ENCODE data around the gene ABCE1.
"Not testable (repeated sequence)": the region's sequence is repeated elsewhere in the genome, so short reads cannot be mapped to it uniquely, and the experiment has no call there.

ABCE1 gene

DNA sequence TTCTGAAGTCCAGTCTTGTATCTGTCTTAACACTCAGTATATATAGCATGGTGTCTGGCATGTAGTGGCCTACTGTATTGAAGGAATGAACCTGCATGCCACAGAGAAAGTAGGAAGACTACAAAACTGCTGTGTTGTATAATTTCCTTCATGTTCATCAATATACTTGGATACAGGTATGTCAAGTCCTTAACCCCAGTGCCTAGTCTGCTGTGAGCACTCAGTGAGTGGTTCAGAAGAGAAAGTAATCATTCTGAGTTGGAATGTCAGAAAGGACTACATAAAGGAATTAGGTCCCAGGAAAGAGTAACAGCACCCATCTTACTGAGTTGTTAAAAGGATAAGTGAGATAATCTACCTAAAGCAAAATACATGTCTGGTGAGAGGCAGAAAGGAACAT, 32.0 kb downstream of the ABCE1 start:
- TF ChIP-seq FOXA1 (IDR thresholded peaks at IDR 0.05) (no peak), ARNT (IDR thresholded peaks at IDR 0.05) (no peak), TARDBP (IDR thresholded peaks at IDR 0.05) (no peak), SUZ12 (IDR thresholded peaks at IDR 0.05) (no peak), LEF1 (IDR thresholded peaks at IDR 0.05; ENCODE audit: borderline replicate concordance) (no peak), BHLHE40 (IDR thresholded peaks at IDR 0.05; ENCODE audit: borderline replicate concordance) (no peak), ELF4 (IDR thresholded peaks at IDR 0.05) (no peak), CTBP1 (IDR thresholded peaks at IDR 0.05; ENCODE audit: borderline replicate concordance) (no peak), FOXK2 (IDR thresholded peaks at IDR 0.05) (no peak), L3MBTL2 (conservative IDR thresholded peaks at IDR 0.05) (no peak), SP1 (IDR thresholded peaks at IDR 0.05) (no peak)
- TF ChIP-seq, protein P1, sequence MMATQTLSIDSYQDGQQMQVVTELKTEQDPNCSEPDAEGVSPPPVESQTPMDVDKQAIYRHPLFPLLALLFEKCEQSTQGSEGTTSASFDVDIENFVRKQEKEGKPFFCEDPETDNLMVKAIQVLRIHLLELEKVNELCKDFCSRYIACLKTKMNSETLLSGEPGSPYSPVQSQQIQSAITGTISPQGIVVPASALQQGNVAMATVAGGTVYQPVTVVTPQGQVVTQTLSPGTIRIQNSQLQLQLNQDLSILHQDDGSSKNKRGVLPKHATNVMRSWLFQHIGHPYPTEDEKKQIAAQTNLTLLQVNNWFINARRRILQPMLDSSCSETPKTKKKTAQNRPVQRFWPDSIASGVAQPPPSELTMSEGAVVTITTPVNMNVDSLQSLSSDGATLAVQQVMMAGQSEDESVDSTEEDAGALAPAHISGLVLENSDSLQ (IDR thresholded peaks at IDR 0.05), result no peak
- POLR2A ChIA-PET, result no interaction called here
- DNase-seq (ENCODE audit: extremely low spot score), result no peak
- CTCF ChIA-PET, result no interaction called here

DNA sequence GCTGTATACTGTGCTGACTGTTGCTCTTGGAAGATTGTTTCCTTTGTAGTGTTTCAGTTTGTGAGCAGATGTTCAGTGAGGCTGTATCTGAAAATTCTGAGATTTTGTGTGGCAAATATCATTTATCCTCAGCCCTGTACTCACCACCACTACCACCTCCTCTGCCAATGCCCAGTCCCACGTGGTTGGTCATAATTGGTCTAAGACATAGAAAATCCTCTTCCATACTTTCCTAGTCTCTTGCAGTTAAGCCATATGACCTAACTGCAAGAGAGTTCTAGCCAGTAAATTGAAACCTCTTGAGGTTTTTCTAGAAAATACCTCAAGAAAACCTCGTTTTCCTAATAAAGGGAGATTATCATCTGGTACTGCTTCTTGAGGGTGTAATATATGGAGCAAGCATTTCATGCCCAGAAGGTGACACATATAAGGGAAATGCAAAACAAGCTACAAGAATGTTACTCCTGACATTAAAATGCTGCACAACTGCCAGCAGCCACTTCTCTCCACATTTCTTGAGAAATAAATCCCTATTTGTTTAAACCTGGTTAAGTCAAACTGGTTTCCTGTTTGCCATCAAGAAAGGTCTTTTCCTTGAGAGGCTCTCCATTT, 32.8 kb downstream of the ABCE1 start:
- TF ChIP-seq TARDBP (IDR thresholded peaks at IDR 0.05) (no peak), SUZ12 (IDR thresholded peaks at IDR 0.05) (no peak), FOXA1 (IDR thresholded peaks at IDR 0.05) (no peak), FOXM1 (IDR thresholded peaks at IDR 0.05; ENCODE audit: borderline replicate concordance) (no peak), CTBP1 (IDR thresholded peaks at IDR 0.05; ENCODE audit: borderline replicate concordance) (no peak), HDGF (IDR thresholded peaks at IDR 0.05; ENCODE audit: borderline replicate concordance) (no peak), SP1 (IDR thresholded peaks at IDR 0.05) (no peak), FOXK2 (IDR thresholded peaks at IDR 0.05) (no peak), ZNF384 (IDR thresholded peaks at IDR 0.05) (no peak), BHLHE40 (IDR thresholded peaks at IDR 0.05; ENCODE audit: borderline replicate concordance) (no peak), ELF4 (IDR thresholded peaks at IDR 0.05) (no peak), LEF1 (IDR thresholded peaks at IDR 0.05; ENCODE audit: borderline replicate concordance) (no peak), ARNT (IDR thresholded peaks at IDR 0.05) (no peak), NFRKB (IDR thresholded peaks at IDR 0.05) (no peak)
- TF ChIP-seq, protein P1 (IDR thresholded peaks at IDR 0.05), result no peak
- ChIA-PET CTCF (no interaction called here), POLR2A (no interaction called here)
- DNase-seq (ENCODE audit: extremely low spot score), result no peak

DNA sequence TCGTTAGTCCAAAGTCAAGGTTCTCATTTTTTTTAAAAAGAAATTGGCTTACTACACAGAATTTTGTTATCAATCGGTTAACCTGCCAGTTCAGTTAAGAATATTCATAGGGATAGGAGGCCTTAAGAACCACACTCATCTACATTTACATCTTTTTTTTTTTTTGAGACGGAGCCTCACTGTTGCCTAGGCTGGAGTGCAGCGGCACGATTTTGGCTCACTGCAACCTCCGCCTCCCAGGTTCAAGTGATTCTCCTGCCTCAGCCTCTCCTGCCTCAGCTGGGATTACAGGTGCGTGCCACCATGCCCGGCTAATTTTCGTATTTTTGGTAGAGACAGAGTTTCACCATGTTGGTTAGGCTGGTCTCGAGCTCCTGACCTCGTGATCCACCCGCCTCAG, 33.7 kb downstream of the ABCE1 start:
- ChIA-PET CTCF (no interaction called here), POLR2A (no interaction called here)
- no peak for DNase-seq (ENCODE audit: extremely low spot score)
- TF ChIP-seq FOXA1 (IDR thresholded peaks at IDR 0.05), result no peak
- no peak for TF ChIP-seq L3MBTL2 (conservative IDR thresholded peaks at IDR 0.05)
- no peak for TF ChIP-seq SP1 (IDR thresholded peaks at IDR 0.05)
- no peak for TF ChIP-seq ZNF384 (IDR thresholded peaks at IDR 0.05)
- TF ChIP-seq, protein P1 (IDR thresholded peaks at IDR 0.05), result no peak
- TF ChIP-seq FOXK2 (IDR thresholded peaks at IDR 0.05), result no peak
- no peak for TF ChIP-seq CTBP1 (IDR thresholded peaks at IDR 0.05; ENCODE audit: borderline replicate concordance)
- no peak for TF ChIP-seq TARDBP (IDR thresholded peaks at IDR 0.05)
- TF ChIP-seq ELF4 (IDR thresholded peaks at IDR 0.05), result no peak
- TF ChIP-seq HDGF (IDR thresholded peaks at IDR 0.05; ENCODE audit: borderline replicate concordance), result no peak
- no peak for TF ChIP-seq NFRKB (IDR thresholded peaks at IDR 0.05)
- TF ChIP-seq ARNT (IDR thresholded peaks at IDR 0.05), result no peak
- no peak for TF ChIP-seq LEF1 (IDR thresholded peaks at IDR 0.05; ENCODE audit: borderline replicate concordance)
- TF ChIP-seq FOXM1 (IDR thresholded peaks at IDR 0.05; ENCODE audit: borderline replicate concordance), result no peak
- TF ChIP-seq BHLHE40 (IDR thresholded peaks at IDR 0.05; ENCODE audit: borderline replicate concordance), result no peak
- no peak for TF ChIP-seq SUZ12 (IDR thresholded peaks at IDR 0.05)

DNA sequence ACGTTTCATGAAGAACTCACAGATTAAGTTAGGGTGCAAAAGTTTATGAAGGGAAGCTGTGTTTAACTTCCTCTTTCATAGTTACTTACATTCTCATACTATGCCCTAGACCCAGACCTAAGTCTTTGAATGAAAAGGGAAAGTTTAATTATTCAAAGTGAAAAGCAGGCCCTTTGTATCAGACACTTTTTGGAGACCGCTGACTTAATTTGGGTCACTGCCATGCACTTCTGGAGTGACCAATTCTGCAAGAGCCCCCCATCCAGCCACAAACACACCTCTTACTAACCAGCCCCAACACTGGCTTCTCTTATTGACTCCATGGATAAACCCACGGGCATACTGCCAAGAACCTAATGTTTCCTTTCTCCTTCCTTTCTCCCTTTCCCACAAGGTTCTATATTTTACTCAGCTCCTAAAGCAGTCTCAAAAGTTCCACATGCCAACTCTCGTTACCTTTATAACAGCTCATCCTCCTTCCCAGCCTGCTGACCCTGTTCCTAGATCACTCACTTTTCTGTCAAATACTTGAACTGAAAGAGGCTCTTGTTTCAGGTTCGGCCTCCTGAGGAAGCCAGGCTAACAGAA, 34.5 kb downstream of the ABCE1 start:
- no peak for DNase-seq (ENCODE audit: extremely low spot score)

DNA sequence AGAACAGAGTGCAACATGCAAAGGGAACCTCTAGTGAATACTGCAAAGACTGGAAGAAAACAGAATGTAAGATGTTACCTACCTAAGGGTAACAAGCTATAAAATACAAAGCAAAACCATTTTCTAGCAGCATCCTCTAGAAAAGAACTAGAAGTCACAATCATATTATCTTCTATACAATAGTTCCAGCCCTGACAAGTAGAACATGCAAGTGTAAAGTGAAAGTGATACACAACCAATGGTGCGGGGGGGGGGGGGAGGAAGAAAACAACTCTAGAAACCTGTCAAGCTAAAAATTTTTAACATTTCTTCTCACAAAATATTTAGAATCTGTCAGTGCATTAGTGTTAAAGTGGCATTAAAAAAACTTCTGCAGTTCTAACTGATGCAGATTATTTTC, 38.1 kb downstream of the ABCE1 start:
- DNase-seq (ENCODE audit: extremely low spot score); POLR2A ChIA-PET; CTCF ChIA-PET: not testable (repeated sequence)

More for the DNA sequence above, 34.5 kb downstream of the ABCE1 start:
- no peak for TF ChIP-seq SP1 (IDR thresholded peaks at IDR 0.05)
- no peak for TF ChIP-seq BHLHE40 (IDR thresholded peaks at IDR 0.05; ENCODE audit: borderline replicate concordance)
- no peak for TF ChIP-seq CTBP1 (IDR thresholded peaks at IDR 0.05; ENCODE audit: borderline replicate concordance)
- TF ChIP-seq L3MBTL2 (conservative IDR thresholded peaks at IDR 0.05), result no peak
- TF ChIP-seq ELF4 (IDR thresholded peaks at IDR 0.05), result no peak
- no peak for TF ChIP-seq FOXA1 (IDR thresholded peaks at IDR 0.05)
- TF ChIP-seq, protein P1 (IDR thresholded peaks at IDR 0.05), result no peak
- no peak for TF ChIP-seq HDGF (IDR thresholded peaks at IDR 0.05; ENCODE audit: borderline replicate concordance)
- no peak for TF ChIP-seq SUZ12 (IDR thresholded peaks at IDR 0.05)
- TF ChIP-seq TARDBP (IDR thresholded peaks at IDR 0.05), result no peak
- TF ChIP-seq ZNF384 (IDR thresholded peaks at IDR 0.05), result no peak
- no peak for TF ChIP-seq NFRKB (IDR thresholded peaks at IDR 0.05)
- TF ChIP-seq ARNT (IDR thresholded peaks at IDR 0.05), result no peak
- no peak for TF ChIP-seq LEF1 (IDR thresholded peaks at IDR 0.05; ENCODE audit: borderline replicate concordance)
- no peak for TF ChIP-seq FOXK2 (IDR thresholded peaks at IDR 0.05)
- no peak for TF ChIP-seq FOXM1 (IDR thresholded peaks at IDR 0.05; ENCODE audit: borderline replicate concordance)
- POLR2A ChIA-PET, result no interaction called here
- CTCF ChIA-PET, result no interaction called here
